K562 (cell line): ENCODE results near the gene ALDH5A1. TPM values are rescaled to one million over a fixed set of nuclear protein-coding genes. Genes with fewer than 3 reads are reported as not detected.

Experiments used
- CUX1 ChIP-seq: fragments of 200-800 bp; sonication (Bioruptor generic); IDR thresholded peaks from 2 replicates; pipeline ENCODE4 v1.6.1; 2016; ENCODE audit warnings: missing genetic modification characterization, missing compliant biosample characterization
- E2F8 ChIP-seq: fragments of 450-650 bp; IDR thresholded peaks from 2 replicates; pipeline ENCODE4 v1.7.1; 2018; ENCODE audit warnings: mild to moderate bottlenecking, low read depth; ENCODE audit not compliant: partially characterized antibody
- MBD1 ChIP-seq: fragments of 250-450 bp; sonication (Bioruptor Pico); IDR thresholded peaks from 2 replicates; pipeline ENCODE4 v1.8.0; 2022; ENCODE audit warnings: inconsistent platforms
- MNT ChIP-seq, 2 experiments: fragments of 450-650 bp; conservative IDR thresholded peaks; 2 replicates each; pipeline ENCODE4 v1.6.1; 2017; ENCODE audit warnings: mild to moderate bottlenecking in 2 of 2, moderate library complexity in 2 of 2
- NEUROD1 ChIP-seq: fragments of 150-350 bp; IDR thresholded peaks from 2 replicates; pipeline ENCODE4 v1.6.1; 2014; ENCODE audit warnings: borderline replicate concordance, low read length, low read depth; ENCODE audit not compliant: partially characterized antibody
- RB1 ChIP-seq: fragments of 450-650 bp; IDR thresholded peaks from 2 replicates; pipeline ENCODE4 v1.6.1; 2017; ENCODE audit warnings: low read depth, mild to moderate bottlenecking
- SMAD3 ChIP-seq: fragments of 450-650 bp; formaldehyde crosslinking; conservative IDR thresholded peaks from 2 replicates; pipeline ENCODE4 v1.4.0; 2020; ENCODE audit warnings: mild to moderate bottlenecking
- ZNF282 ChIP-seq: sonication (generic); formaldehyde crosslinking; IDR thresholded peaks from 2 replicates; pipeline ENCODE4 v1.8.1; 2023; ENCODE audit warnings: missing genetic modification reagents
- ZNF655 ChIP-seq: fragments of 250-450 bp; sonication (Bioruptor Pico); IDR thresholded peaks from 2 replicates; pipeline ENCODE4 v1.5.0; 2021
- polyA plus RNA-seq, 8 experiments: library from polyadenylated mRNA; depleted of rRNA in 4 of 8; stranded (reverse) in 5 of 8; unstranded in 3 of 8; fragments of >200 nt; fragmentation: Nextera tagmentation in 2 of 8; fragmentation: Illumina TruSeq in 1 of 8; extraction: Ambion mirVana in 2 of 8; extraction: Trizol in 1 of 8; gene quantifications; 2 replicates each; pipeline versions ENCODE4 v1.2.1 to v1.2.3, GENCODE V29; 2011 to 2014; ENCODE audit warnings: inconsistent platforms in 1 of 8, missing spikeins in 1 of 8
- total RNA-seq, 7 experiments: library from RNA; depleted of rRNA in 6 of 7; stranded (reverse); fragments of >200 nt in 6 of 7; fragmentation: Illumina TruSeq in 2 of 7; extraction: Trizol in 2 of 7; gene quantifications; 2 replicates each; pipeline versions ENCODE4 v1.2.1 to v1.2.3, GENCODE V29; 2011 to 2021; ENCODE audit warnings: low replicate concordance in 1 of 7

The ALDH5A1 gene
- total and polyA plus RNA-seq, 9 of the 15 experiments (the other 6 are each of a cell fraction or from before 2014, with no cell fraction given) = 2.2 to 19.7 (median 9.5) TPM

GRCh38 chr6:24493945-24494820 is 586 bp upstream of the ALDH5A1 start (continued):
- TF ChIP-seq CUX1 = peak; percentile 29; the same call in 1 of the 2 replicates
- no peak for TF ChIP-seq RB1
- TF ChIP-seq MBD1 (CRISPR knock-in tag) = peak; percentile 84
- TF ChIP-seq NEUROD1 = no peak
- TF ChIP-seq SMAD3 (CRISPR knock-in tag) = no peak
- no peak for TF ChIP-seq ZNF655 (CRISPR knock-in tag)
- no peak for TF ChIP-seq ZNF282 (CRISPR knock-in tag)
- 0 out of 4 replicates have a peak, but pooled peaks of 1 of the 2 experiments have one; percentile 6 for TF ChIP-seq MNT (conservative IDR thresholded peaks at IDR 0.05)
- no peak for TF ChIP-seq E2F8
